A549 treated with CORT108297 at 1 μM for 4 hours (cell line): ENCODE data around the gene NANOG. TPM values are rescaled to one million over a fixed set of nuclear protein-coding genes. Genes with fewer than 3 reads are reported as not detected.

Experiments used
- total RNA-seq: library from RNA; stranded (reverse); fragments of 200-300 nt; extraction: Qiagen RNA extraction; gene quantifications from 5 replicates; pipeline ENCODE4 v1.2.3, GENCODE V29; 2022

Gene NANOG
- total RNA-seq: not detected in 5 replicates

DNA sequence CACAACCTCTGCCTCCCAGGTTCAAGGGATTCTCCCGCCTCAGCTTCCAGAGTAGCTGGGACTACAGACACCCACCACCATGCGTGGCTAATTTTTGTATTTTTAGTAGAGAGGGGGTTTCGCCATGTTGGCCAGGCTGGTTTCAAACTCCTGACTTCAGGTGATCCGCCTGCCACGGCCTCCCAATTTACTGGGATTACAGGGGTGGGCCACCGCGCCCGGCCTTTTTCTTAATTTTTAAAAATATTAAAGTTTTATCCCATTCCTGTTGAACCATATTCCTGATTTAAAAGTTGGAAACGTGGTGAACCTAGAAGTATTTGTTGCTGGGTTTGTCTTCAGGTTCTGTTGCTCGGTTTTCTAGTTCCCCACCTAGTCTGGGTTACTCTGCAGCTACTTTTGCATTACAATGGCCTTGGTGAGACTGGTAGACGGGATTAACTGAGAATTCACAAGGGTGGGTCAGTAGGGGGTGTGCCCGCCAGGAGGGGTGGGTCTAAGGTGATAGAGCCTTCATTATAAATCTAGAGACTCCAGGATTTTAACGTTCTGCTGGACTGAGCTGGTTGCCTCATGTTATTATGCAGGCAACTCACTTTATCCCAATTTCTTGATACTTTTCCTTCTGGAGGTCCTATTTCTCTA is at the start of gene NANOG:
NANOG (plus strand) TSS at position 519 of the 645 bp plus-strand sequence. CDS start 213 bp downstream, outside the sequence.

DNA sequence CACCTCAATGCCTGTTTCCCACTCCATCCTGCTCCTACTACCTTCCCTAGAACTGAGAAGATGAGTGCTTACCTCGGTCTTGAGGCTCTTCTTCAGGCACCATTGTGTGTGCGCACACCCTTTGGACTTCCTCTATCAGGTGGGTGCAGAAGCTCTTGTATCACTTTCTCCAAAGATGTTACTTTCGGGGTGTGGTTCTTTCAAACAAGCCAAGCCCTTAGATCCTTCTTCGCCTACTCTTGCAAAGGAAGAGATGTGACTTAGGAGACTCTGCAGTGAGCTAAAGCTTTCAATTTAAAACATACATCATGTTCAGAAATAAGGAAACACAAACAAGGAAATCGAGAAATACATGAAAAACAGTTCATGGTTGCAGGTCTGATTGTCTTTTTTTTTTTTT is 42.0 kb upstream of the NANOG start, which contains the start of gene CLEC4C:
CLEC4C (minus strand) TSS at position 130 of the 400 bp plus-strand sequence; CDS start at position 103, 27 bp downstream.

Other genes starting within 250 kb of the NANOG start
- gene APOBEC1, start 123.5 kb upstream of the NANOG start, total RNA-seq: not detected in 5 replicates
- not detected in 5 replicates for gene GDF3, start 93.6 kb upstream of the NANOG start, total RNA-seq
- not detected in 5 replicates for gene DPPA3, start 78.0 kb upstream of the NANOG start, total RNA-seq
- not detected in 5 replicates for gene CLEC4C, start 42.0 kb upstream of the NANOG start, total RNA-seq
- not detected in 5 replicates for gene NANOGNB, start 24.2 kb upstream of the NANOG start, total RNA-seq
- gene SLC2A14, start 83.5 kb downstream of the NANOG start, total RNA-seq: not detected in 5 replicates
- 2.5 to 3.6 TPM (median 3.1 TPM) in 5 replicates for gene SLC2A3, start 146.8 kb downstream of the NANOG start, total RNA-seq
- 6.8 to 9.6 TPM (median 9.2 TPM) in 5 replicates for gene FOXJ2, start 243.3 kb downstream of the NANOG start, total RNA-seq